Stimulated activated naive B cell treated with anti-CD40 and anti-IgM and Interleukin-4, amounts not matched to agents 10 μg/mL and 1 μg/mL and 100 μg/mL, for 72 hours (primary cell): ENCODE data around the gene EGR4.
A peak's percentile ranks its signal among the peaks of the same experiment; 100 is the strongest.

ENCODE experiments used
- ATAC-seq, 2 donors: fragments of 150-1000 bp; cut with Tn5 transposase; replicated peaks; 2 replicates each; pipeline ENCODE4 v1.10.0; 2021; ENCODE audit warnings: moderate library complexity in 1 of 2
- DNase-seq: peaks from one replicate; pipeline ENCODE4 v3.0.0; 2021
- H3K27ac Mint-ChIP-seq: one replicate; pipeline ENCODE4 v1.8.0; 2022; ENCODE audit warnings: mild to moderate bottlenecking, mixed read lengths
- H3K27me3 Mint-ChIP-seq, 2 donors: one replicate each; pipeline ENCODE4 v1.8.0; 2022; ENCODE audit warnings: mixed read lengths in 2 of 2
- H3K36me3 Mint-ChIP-seq, 2 donors: one replicate each; pipeline ENCODE4 v1.8.0; 2022; ENCODE audit warnings: mixed read lengths in 2 of 2, mild to moderate bottlenecking in 1 of 2
- H3K4me1 Mint-ChIP-seq, 2 donors: one replicate each; pipeline ENCODE4 v1.8.0; 2022; ENCODE audit warnings: mixed read lengths in 2 of 2, mild to moderate bottlenecking in 1 of 2
- H3K4me3 Mint-ChIP-seq, 2 donors: one replicate each; pipeline ENCODE4 v1.8.0; 2022; ENCODE audit warnings: mild to moderate bottlenecking in 2 of 2, mixed read lengths in 2 of 2, moderate library complexity in 1 of 2
- H3K9me3 Mint-ChIP-seq, 2 donors: one replicate each; pipeline ENCODE4 v1.8.0; 2022; ENCODE audit warnings: mixed read lengths in 2 of 2, mild to moderate bottlenecking in 1 of 2

Gene EGR4

GRCh38 chr2:73255007-73255644 is 38.2 kb downstream of the EGR4 start:
- Mint-ChIP-seq H3K27me3 (no peaks in the 10 kb centered on the region), H3K27ac (peak overlapping the region; percentile 81), H3K36me3 (peaks cover 17 to 56% of the 10 kb centered on the region in 2 donors), H3K4me1 (peaks cover 4 to 6% of the 10 kb centered on the region in 2 donors), H3K4me3 (no peak overlapping the region), H3K9me3 (no peaks in the 10 kb centered on the region)
- no peak for DNase-seq
- no peak for ATAC-seq

DNA sequence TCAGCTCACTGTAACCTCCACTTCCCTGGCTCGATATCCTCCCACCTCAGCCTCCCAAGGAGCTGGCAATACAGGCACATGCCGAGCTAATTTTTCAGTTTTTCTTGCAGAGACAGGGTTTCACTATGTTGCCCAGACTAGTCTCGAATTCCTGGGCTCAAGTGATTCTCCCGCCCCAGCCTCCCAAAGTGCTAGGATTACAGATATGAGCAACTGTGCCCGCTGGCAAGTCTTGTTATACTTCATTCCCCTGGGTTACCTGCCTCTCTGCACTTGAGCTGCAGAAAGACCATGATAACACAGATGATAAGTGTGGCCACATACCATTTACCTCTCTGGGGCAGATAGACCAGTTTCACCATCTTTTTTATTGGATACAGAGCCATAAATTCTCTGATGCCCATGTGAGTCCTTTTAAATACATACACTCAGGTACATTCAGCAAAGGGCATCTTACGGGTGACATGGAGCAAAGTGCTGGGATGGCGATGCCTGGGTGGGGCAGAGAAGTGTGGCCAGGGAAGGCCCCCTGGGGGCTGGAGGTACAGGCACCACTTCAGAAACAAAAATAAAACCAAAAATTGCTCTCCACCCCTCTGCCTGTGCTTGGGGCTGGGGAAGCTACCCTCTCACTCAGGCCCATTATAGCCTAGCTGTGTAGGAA is 38.9 kb downstream of the EGR4 start:
- DNase-seq (no peak), ATAC-seq (no peak)
- peaks cover 4 to 9% of the 10 kb centered on the region in 2 donors for H3K4me1 Mint-ChIP-seq
- no peaks in the 10 kb centered on the region for H3K27me3 Mint-ChIP-seq
- peak overlapping the region; percentile 81 for H3K27ac Mint-ChIP-seq
- H3K9me3 Mint-ChIP-seq: no peaks in the 10 kb centered on the region
- peaks cover 18 to 58% of the 10 kb centered on the region in 2 donors for H3K36me3 Mint-ChIP-seq
- no peak overlapping the region for H3K4me3 Mint-ChIP-seq

DNA sequence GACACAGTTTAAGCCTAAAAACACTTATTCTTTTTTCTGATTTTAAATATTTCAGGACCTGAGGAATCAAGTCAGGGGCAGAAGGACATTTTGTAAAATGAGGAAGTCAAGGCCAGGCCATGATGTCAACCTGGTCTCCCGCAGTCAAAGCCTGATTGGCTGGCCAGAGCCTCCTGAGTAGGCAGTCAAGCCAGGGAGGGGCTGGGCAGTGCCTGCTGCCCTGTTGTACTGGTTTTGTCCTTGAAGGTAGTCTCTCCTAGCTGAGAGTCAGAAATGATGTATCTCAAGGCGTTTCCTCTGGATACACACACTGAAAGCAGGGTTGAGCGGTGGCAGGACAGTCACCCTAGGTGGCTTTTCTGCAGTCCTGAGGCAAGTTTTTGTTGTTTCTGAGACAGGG is 39.4 kb downstream of the EGR4 start:
- Mint-ChIP-seq H3K36me3 (peaks cover 21 to 56% of the 10 kb centered on the region in 2 donors), H3K9me3 (no peaks in the 10 kb centered on the region), H3K27me3 (no peaks in the 10 kb centered on the region), H3K27ac (peak overlapping the region; percentile 37), H3K4me1 (peaks cover 4 to 12% of the 10 kb centered on the region in 2 donors), H3K4me3 (no peak overlapping the region)
- DNase-seq (no peak), ATAC-seq (peak; percentile 33 to 48)

GRCh38 chr2:73253400-73253799 is 39.9 kb downstream of the EGR4 start:
- peaks cover 4 to 12% of the 10 kb centered on the region in 2 donors for H3K4me1 Mint-ChIP-seq
- H3K27ac Mint-ChIP-seq: peak overlapping the region; percentile 72
- peaks cover 21 to 58% of the 10 kb centered on the region in 2 donors for H3K36me3 Mint-ChIP-seq
- H3K27me3 Mint-ChIP-seq: no peaks in the 10 kb centered on the region
- no peaks in the 10 kb centered on the region for H3K9me3 Mint-ChIP-seq
- ATAC-seq: no peak
- no peak for DNase-seq
- H3K4me3 Mint-ChIP-seq: no peak overlapping the region

- H3K27ac Mint-ChIP-seq: peak overlapping the region; percentile 20
- H3K27me3 Mint-ChIP-seq: no peaks in the 10 kb centered on the region
- ATAC-seq: no peak
- no peaks in the 10 kb centered on the region for H3K9me3 Mint-ChIP-seq
- peaks cover 25 to 65% of the 10 kb centered on the region in 2 donors for H3K36me3 Mint-ChIP-seq
- H3K4me1 Mint-ChIP-seq: peaks cover 2 to 12% of the 10 kb centered on the region in 2 donors
- no peak overlapping the region for H3K4me3 Mint-ChIP-seq
- DNase-seq: no peak
These were observed 40.9 kb downstream of the EGR4 start for GRCh38 chr2:73252238-73253027.

- peaks cover 1 to 12% of the 10 kb centered on the region in 2 donors for H3K4me1 Mint-ChIP-seq
- H3K27ac Mint-ChIP-seq: peak overlapping the region; percentile 17
- ATAC-seq (no peak), DNase-seq (no peak)
- H3K27me3 Mint-ChIP-seq: no peaks in the 10 kb centered on the region
- H3K4me3 Mint-ChIP-seq: no peak overlapping the region
- no peaks in the 10 kb centered on the region for H3K9me3 Mint-ChIP-seq
- peaks cover 32 to 71% of the 10 kb centered on the region in 2 donors for H3K36me3 Mint-ChIP-seq
These were observed 42.2 kb downstream of the EGR4 start for GRCh38 chr2:73250872-73251846.

- ATAC-seq (no peak), DNase-seq (no peak)
- Mint-ChIP-seq H3K27ac (peak overlapping the region; percentile 27), H3K4me1 (peaks cover 0 to 6% of the 10 kb centered on the region in 2 donors), H3K9me3 (no peaks in the 10 kb centered on the region), H3K36me3 (peaks cover 34 to 71% of the 10 kb centered on the region in 2 donors), H3K27me3 (no peaks in the 10 kb centered on the region), H3K4me3 (no peak overlapping the region)
These were observed 43.7 kb downstream of the EGR4 start for GRCh38 chr2:73249636-73250035.

- Mint-ChIP-seq H3K4me1 (peaks cover 1 to 6% of the 10 kb centered on the region in 2 donors), H3K27me3 (no peaks in the 10 kb centered on the region), H3K36me3 (peaks cover 33 to 57% of the 10 kb centered on the region in 2 donors), H3K9me3 (no peaks in the 10 kb centered on the region), H3K27ac (no peak overlapping the region), H3K4me3 (no peak overlapping the region)
- DNase-seq (no peak), ATAC-seq (no peak)
These were observed 46.5 kb downstream of the EGR4 start for GRCh38 chr2:73246850-73247249.

- Mint-ChIP-seq H3K27ac (peak overlapping the region; percentile 5), H3K9me3 (no peaks in the 10 kb centered on the region), H3K4me1 (peaks cover 1 to 4% of the 10 kb centered on the region in 2 donors), H3K27me3 (no peaks in the 10 kb centered on the region), H3K4me3 (no peak overlapping the region), H3K36me3 (peaks cover 24 to 40% of the 10 kb centered on the region in 2 donors)
- no peak for ATAC-seq
- DNase-seq: no peak
These were observed 48.8 kb downstream of the EGR4 start for GRCh38 chr2:73244580-73244979.

GRCh38 chr2:73243884-73244570 is 49.3 kb downstream of the EGR4 start:
- Mint-ChIP-seq H3K27me3 (no peaks in the 10 kb centered on the region), H3K4me3 (no peak overlapping the region), H3K4me1 (peaks cover 0 to 1% of the 10 kb centered on the region in 2 donors), H3K36me3 (peaks cover 20 to 36% of the 10 kb centered on the region in 2 donors), H3K9me3 (no peaks in the 10 kb centered on the region), H3K27ac (peak overlapping the region; percentile 5)
- ATAC-seq: no peak
- DNase-seq: no peak
